ENCODE results near the gene ARHGDIG.

The ARHGDIG gene

GRCh38 chr16:278863-279366 lies 1.5 kb upstream of the ARHGDIG start:
- DNase-seq (ENCODE audit: extremely low spot score, insufficient read length, low read depth) (no peak), FAIRE-seq (peak; percentile 5)

- FAIRE-seq: no peak
- DNase-seq (ENCODE audit: extremely low spot score, insufficient read length, low read depth): no peak
These were observed 860 bp upstream of the ARHGDIG start for GRCh38 chr16:279531-279930.

- FAIRE-seq (no peak), DNase-seq (ENCODE audit: extremely low spot score, insufficient read length, low read depth) (no peak)
These were observed 358 bp upstream of the ARHGDIG start for GRCh38 chr16:280005-280460.

- DNase-seq (ENCODE audit: extremely low spot score, insufficient read length, low read depth): no peak
- no peak for FAIRE-seq
These were observed 734 bp downstream of the ARHGDIG start for GRCh38 chr16:280991-281659.

- DNase-seq (ENCODE audit: extremely low spot score, insufficient read length, low read depth) (no peak), FAIRE-seq (no peak)
These were observed 1.4 kb downstream of the ARHGDIG start for GRCh38 chr16:281660-282255.

GRCh38 chr16:282491-282890 lies 2.1 kb downstream of the ARHGDIG start:
- no peak for FAIRE-seq
- no peak for DNase-seq (ENCODE audit: extremely low spot score, insufficient read length, low read depth)

- no peak for DNase-seq (ENCODE audit: extremely low spot score, insufficient read length, low read depth)
- no peak for FAIRE-seq
These were observed 2.8 kb downstream of the ARHGDIG start, which contains the start of gene PDIA2 for GRCh38 chr16:283033-283805. TSS of gene PDIA2 (plus strand) at chr16:283164. CDS start at chr16:283170, 6 bp downstream.

- DNase-seq (ENCODE audit: extremely low spot score, insufficient read length, low read depth) (no peak), FAIRE-seq (no peak)
These were observed 4.1 kb downstream of the ARHGDIG start for GRCh38 chr16:284204-285120.

- DNase-seq (ENCODE audit: extremely low spot score, insufficient read length, low read depth): no peak
- FAIRE-seq: no peak
These were observed 5.0 kb downstream of the ARHGDIG start for GRCh38 chr16:285146-286055.

- no peak for FAIRE-seq
These were observed 6.3 kb downstream of the ARHGDIG start for GRCh38 chr16:286491-287297.

GRCh38 chr16:287298-287811 lies 7.0 kb downstream of the ARHGDIG start:
- no peak for DNase-seq (ENCODE audit: extremely low spot score, insufficient read length, low read depth)
- no peak for FAIRE-seq

More at GRCh38 chr16:286491-287297, 6.3 kb downstream of the ARHGDIG start:
- no peak for DNase-seq (ENCODE audit: extremely low spot score, insufficient read length, low read depth)

GRCh38 chr16:287981-288920 lies 7.9 kb downstream of the ARHGDIG start:
- DNase-seq (ENCODE audit: extremely low spot score, insufficient read length, low read depth) (no peak), FAIRE-seq (no peak)

GRCh38 chr16:289395-289997 lies 9.1 kb downstream of the ARHGDIG start:
- no peak for DNase-seq (ENCODE audit: extremely low spot score, insufficient read length, low read depth)
- no peak for FAIRE-seq

- no peak for DNase-seq (ENCODE audit: extremely low spot score, insufficient read length, low read depth)
- FAIRE-seq: no peak
These were observed 9.8 kb downstream of the ARHGDIG start for GRCh38 chr16:290015-290680.

GRCh38 chr16:290681-291405 lies 10.5 kb downstream of the ARHGDIG start:
- FAIRE-seq (no peak), DNase-seq (ENCODE audit: extremely low spot score, insufficient read length, low read depth) (no peak)

Measured in GM18507 (cell line).